Measurements from ENCODE around the gene ITPR2. TPM values are rescaled to one million over a fixed set of nuclear protein-coding genes. Genes with fewer than 3 reads are reported as not detected.

Gene ITPR2
- total and polyA plus RNA-seq, 2 of the 13 experiments (the other 11 are each of a cell fraction or from before 2014, with no cell fraction given) = 31.9 to 81.9 TPM

DNA sequence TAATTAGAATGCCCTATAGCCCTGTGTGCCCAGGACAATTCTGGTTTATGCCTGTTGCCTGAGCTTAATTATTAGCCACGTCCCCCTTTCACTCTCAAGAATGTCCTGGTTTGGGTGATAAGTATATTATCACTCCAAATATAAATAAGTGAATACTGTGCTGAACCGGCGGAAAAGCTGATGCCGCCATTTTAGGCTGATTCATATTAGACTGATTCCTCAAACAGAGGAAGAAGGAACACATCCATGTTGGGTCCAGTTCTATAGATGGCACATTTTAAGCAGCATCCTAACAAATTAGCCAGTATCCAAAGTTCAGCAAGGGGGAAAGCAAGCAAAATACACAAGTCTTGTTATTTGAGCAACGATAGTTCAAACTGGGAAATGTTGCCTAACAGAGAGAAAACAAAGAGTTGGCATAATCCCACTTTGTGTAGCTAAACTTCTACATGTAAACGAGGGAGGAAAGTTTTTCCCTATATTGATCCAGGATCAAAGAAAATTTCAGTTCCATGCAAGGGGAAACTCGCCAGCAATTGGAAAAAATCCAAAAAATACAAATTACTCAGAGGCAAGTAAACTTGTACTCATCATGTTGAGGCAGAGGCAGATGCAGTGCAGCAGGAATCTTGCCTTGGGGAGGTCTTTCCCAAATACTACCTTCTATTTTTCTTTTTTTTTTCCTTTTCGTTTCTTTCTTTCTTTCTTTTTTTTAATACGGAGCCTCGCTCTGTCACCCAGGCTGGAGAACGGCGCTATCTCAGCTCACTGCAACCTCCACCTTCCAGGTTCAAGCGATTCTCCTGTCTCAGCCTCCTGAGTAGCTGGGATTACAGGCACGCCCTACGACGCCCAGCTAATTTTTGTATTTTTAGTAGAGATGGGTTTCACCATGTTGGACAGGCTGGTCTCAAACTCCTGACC, 96.2 kb downstream of the ITPR2 start (continued):
- TF ChIP-seq CENPX (CRISPR knock-in tag; IDR thresholded peaks at IDR 0.05) = no peak
- TF ChIP-seq KAT8 (CRISPR knock-in tag; IDR thresholded peaks at IDR 0.05) = peak; percentile 86
- peak; percentile 71; the same call in 1 of the 2 replicates for TF ChIP-seq ETV5 (CRISPR knock-in tag; IDR thresholded peaks at IDR 0.05; ENCODE audit: borderline replicate concordance)
- peak; percentile 77; the same call in 1 of the 2 replicates for TF ChIP-seq SALL1 (CRISPR knock-in tag; IDR thresholded peaks at IDR 0.05)
- no peak for TF ChIP-seq ZNF770 (CRISPR knock-in tag; IDR thresholded peaks at IDR 0.05)
- TF ChIP-seq, protein P1, sequence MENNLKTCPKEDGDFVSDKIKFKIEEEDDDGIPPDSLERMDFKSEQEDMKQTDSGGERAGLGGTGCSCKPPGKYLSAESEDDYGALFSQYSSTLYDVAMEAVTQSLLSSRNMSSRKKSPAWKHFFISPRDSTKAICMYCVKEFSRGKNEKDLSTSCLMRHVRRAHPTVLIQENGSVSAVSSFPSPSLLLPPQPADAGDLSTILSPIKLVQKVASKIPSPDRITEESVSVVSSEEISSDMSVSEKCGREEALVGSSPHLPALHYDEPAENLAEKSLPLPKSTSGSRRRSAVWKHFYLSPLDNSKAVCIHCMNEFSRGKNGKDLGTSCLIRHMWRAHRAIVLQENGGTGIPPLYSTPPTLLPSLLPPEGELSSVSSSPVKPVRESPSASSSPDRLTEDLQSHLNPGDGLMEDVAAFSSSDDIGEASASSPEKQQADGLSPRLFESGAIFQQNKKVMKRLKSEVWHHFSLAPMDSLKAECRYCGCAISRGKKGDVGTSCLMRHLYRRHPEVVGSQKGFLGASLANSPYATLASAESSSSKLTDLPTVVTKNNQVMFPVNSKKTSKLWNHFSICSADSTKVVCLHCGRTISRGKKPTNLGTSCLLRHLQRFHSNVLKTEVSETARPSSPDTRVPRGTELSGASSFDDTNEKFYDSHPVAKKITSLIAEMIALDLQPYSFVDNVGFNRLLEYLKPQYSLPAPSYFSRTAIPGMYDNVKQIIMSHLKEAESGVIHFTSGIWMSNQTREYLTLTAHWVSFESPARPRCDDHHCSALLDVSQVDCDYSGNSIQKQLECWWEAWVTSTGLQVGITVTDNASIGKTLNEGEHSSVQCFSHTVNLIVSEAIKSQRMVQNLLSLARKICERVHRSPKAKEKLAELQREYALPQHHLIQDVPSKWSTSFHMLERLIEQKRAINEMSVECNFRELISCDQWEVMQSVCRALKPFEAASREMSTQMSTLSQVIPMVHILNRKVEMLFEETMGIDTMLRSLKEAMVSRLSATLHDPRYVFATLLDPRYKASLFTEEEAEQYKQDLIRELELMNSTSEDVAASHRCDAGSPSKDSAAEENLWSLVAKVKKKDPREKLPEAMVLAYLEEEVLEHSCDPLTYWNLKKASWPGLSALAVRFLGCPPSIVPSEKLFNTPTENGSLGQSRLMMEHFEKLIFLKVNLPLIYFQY (CRISPR knock-in tag; IDR thresholded peaks at IDR 0.05; ENCODE audit: borderline replicate concordance) = peak; percentile 22; the same call in 1 of the 2 replicates
- no peak for TF ChIP-seq ZNF17 (CRISPR knock-in tag; IDR thresholded peaks at IDR 0.05)
- no peak for TF ChIP-seq TEAD2 (CRISPR knock-in tag; IDR thresholded peaks at IDR 0.05)
- TF ChIP-seq PAXIP1 (CRISPR knock-in tag; conservative IDR thresholded peaks at IDR 0.05) = peak; percentile 99
- TF ChIP-seq KDM3A (CRISPR knock-in tag; IDR thresholded peaks at IDR 0.05; ENCODE audit: low read depth) = peak; percentile 51; the same call in 1 of the 2 replicates
- no peak for TF ChIP-seq ZNF766 (CRISPR knock-in tag; IDR thresholded peaks at IDR 0.05; ENCODE audit: borderline replicate concordance)
- TF ChIP-seq SNAPC2 (CRISPR knock-in tag; IDR thresholded peaks at IDR 0.05) = peak; percentile 93
- peak; percentile 92 for TF ChIP-seq SIX1 (CRISPR knock-in tag; IDR thresholded peaks at IDR 0.05; ENCODE audit: borderline replicate concordance)
- TF ChIP-seq EP300 (IDR thresholded peaks at IDR 0.05; ENCODE audit: low read depth in 2 of 2, low read length in 2 of 2) = peak; percentile 94 to 100
- peak; percentile 99 for TF ChIP-seq EP300 (CRISPR knock-in tag; IDR thresholded peaks at IDR 0.05; ENCODE audit: borderline replicate concordance)
- TF ChIP-seq THAP11 (CRISPR knock-in tag; IDR thresholded peaks at IDR 0.05) = peak; percentile 79
- TF ChIP-seq NKX3-1 (CRISPR knock-in tag; IDR thresholded peaks at IDR 0.05) = peak; percentile 63; the same call in 1 of the 2 replicates
- TF ChIP-seq YEATS4 (CRISPR knock-in tag; IDR thresholded peaks at IDR 0.05; ENCODE audit: borderline replicate concordance) = peak; percentile 53; the same call in 1 of the 2 replicates
- TF ChIP-seq ZNF564 (CRISPR knock-in tag; IDR thresholded peaks at IDR 0.05) = peak; percentile 44; the same call in 1 of the 2 replicates
